GM18951 (cell line): ENCODE results near the gene FLNC.

Source experiments
- POLR2A ChIP-seq: IDR thresholded peaks from 4 replicates; pipeline ENCODE4 v1.6.1; 2011; ENCODE audit warnings: mild to moderate bottlenecking; ENCODE audit not compliant: insufficient read length, insufficient read depth; ENCODE audit errors: extremely low read depth
- in situ Hi-C: fragments of 300-500 bp; cut with MboI; formaldehyde crosslinking; loops from one replicate; pipeline ENCODE4 v1.12.0; 2022; ENCODE audit warnings: low sequenced_read_pairs, mixed read lengths, inconsistent platforms; ENCODE audit not compliant: unreplicated experiment

FLNC gene

DNA sequence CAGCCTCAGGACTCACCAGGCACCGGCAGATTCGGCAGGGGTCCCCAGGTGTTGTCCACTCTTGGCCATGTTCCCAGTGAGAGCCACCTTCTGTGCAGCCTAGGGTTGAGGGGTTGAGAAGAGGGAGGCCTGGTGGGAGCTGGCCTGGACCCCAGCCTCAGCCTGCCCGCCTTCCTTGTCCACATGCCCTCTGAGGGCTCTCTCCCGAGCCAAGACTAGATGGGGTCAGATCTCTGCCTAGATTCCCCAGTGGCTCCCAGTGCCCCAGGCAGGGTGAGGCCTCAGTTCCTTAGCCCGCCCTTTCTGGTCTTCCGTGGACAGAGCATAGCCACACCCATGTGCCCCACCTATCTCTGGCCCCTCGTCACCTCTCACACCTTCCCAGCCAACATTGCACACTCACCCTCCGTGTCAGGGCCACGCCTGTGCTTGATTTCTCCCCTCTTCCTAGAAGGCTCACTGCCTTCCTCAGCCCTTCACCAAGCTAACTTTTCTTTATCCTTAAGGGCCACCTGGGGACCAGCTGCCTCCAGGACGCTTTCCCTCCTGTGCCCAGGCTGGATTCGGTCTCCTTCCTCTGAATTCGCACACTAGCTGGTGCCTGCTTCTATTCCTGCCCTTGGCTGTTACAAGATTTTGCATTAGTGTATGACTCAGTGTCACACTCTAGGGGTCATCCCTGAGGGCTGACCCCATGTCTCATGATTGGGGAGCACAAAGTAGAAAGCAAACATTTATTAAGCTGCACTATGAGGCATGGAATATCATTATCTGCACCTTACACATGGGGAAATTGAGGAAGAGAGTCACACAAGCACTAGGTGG, 72.8 kb downstream of the FLNC start:
- in situ Hi-C loops: loop anchor here (10.0 kb wide), 1 partner anchor 192 kb away; no protein-coding TSS in a partner anchor
- TF ChIP-seq POLR2A: no peak

DNA sequence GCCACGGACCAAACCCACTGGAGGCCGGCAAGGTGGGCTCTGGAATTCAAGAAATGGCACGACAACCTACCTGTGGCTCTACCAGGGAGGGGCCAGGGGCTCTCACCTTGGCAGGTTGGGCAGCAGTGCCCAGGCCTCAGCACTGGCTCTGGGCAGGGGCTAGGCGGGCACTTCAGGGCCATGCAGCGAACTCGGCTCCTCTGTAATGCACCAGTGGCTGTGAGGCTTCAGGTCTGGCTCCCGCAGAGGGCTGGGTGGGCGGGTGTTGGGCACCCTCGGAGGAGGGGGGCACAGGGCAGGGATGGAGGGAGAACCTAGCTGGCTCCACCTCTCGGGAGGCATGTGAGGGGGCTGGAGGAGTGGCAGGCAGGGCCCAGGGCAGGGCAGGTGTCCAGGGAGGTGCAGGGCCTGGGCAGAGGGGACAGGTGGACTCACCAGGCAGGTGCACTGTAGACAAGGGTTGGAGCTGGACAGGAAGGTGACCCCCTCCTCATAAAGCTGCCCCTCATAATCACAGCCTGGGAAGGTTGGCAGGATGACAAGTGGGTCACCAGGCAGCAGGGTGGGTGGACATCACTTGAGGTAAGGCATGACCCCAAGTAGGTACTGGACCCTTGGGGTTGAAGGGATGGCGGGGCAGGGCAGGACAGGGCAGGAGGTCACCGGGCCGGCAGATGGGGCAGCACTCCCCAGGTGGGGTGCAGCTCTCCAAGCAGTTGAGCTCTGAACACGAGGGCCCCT, 73.6 kb downstream of the FLNC start:
- no peak for TF ChIP-seq POLR2A
- in situ Hi-C loops: loop anchor here (10.0 kb wide), 1 partner anchor 191 kb away; no protein-coding TSS in a partner anchor

DNA sequence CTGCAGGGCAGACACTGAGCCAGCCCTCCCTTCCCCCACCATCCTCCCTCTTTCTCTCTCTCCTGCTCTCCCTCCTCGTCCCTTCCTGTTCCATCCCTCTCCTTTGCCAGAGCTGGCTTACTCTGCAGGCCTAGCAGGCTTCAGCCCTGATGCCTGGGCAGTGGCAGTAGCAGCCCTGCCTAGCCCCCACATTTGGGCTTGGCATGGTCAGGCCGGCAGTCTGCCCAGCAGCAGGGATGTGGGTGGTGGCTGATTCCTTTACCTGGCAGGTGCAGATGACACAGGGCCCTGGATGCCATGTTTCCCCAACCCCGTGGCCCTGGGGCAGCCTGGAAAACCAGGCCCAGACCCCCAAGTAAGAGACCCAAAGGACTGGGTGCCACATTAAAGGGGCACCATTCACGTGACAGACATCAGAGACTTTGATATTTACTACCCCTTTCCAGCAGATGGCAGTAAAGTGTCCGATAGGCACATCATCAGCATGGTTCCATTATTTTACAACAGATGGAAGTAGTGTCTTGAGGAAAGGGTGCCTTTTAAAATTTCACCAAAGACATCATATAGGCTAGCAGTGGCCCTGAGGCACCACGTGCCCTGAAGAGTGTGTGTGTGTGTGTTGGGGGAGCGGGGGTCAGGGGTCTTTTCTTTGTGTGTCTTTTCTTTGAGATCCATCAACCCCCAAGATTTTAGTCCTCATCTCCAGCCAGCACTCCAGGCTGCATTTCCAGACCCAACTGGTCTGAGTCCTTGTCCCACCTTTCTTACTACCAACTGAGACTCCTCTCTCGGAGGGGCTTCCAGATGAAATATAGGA, 74.4 kb downstream of the FLNC start:
- no peak for TF ChIP-seq POLR2A
- in situ Hi-C loops: loop anchor here (10.0 kb wide), 1 partner anchor 190 kb away; no protein-coding TSS in a partner anchor

DNA sequence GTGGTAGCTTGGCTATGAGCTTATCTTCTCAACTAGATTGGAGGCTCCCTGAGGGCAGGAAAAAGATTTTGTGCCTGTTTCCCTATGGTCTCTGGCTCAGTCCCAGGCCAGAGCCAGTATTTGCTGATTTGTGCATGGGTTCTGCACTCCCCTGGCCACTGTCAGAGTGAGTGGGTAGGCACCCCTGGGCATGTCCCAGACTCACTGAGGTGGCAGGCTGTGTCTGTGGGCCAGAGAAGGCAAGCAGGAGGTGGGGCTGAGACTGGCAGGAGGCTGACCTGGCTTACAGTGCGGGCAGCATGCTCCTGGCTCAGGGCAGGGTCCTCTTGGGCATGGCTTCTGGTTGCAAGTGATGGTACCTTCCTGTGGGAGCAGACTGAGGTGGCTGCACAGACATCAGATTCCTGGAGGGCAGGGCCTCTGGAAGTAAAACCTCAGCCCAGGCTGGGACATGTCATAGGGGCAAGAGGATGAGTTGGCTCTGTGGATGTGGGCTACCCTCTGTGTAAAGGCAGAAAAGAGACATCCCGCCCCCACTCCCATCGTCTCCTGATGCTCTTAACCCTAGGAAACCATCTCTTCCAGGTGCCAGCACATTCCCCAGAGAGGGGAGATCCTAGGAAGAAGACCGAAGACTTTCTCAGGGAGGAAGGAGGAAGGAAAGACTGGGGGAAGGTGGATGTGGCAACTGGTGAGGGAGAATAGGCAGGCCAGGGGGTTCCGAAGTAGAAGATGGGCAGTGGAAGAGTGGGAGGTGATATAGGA, 76.0 kb downstream of the FLNC start:
- no peak for TF ChIP-seq POLR2A
- in situ Hi-C loops: loop anchor here (10.0 kb wide), 1 partner anchor 189 kb away; no protein-coding TSS in a partner anchor

DNA sequence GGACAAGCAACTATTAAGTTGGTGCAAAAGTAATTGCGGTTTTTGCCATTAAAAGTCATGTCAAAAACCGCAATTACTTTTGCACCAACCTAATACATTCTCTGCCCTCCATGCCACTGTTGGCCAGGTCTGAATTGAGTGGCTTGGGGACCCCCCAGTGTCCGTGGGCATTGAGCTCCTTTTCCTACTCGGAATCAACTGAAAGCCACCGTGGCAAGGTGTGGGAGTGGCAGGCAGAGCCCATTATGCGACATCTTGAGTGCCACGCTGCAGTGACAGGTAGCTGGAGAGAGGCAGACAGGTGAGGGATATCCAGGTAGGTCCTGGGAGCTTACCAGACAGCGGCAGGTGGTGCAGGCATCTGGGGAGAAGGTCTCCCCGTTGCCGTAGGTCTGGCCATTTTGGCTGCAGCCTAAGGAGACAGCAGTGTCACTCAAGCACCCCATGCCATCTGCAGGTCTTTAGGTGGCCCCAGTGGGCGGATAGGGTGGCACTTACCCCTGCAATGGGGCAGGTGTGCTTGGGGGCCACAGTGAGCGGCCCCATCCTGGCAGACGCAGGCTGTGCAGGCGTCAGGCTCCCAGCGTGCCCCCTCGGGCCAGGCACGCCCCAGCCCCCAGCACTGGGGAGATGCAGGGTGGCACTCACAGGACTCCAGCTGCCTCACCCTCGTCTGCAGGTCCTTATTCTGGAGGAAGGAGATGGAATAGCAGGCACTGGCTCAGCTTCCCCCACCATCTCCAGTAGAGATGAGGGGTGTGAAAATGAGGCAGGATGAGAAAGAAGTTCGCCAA, 76.8 kb downstream of the FLNC start:
- TF ChIP-seq POLR2A: no peak
- in situ Hi-C loops: loop anchor here (10.0 kb wide), 1 partner anchor 188 kb away; no protein-coding TSS in a partner anchor
